T-cell (primary cell): ENCODE data around the gene C2orf92. TPM values are rescaled to one million over a fixed set of nuclear protein-coding genes. Genes with fewer than 3 reads are reported as not detected.

Experiments
- ATAC-seq, 4 experiments: fragments of 200-7000 bp in 3 of 4; fragments of 150-1000 bp in 1 of 4; cut with Tn5 transposase; replicated peaks in 1 of 4; 1 replicate in 3 of 4; 2 replicates in 1 of 4; pipeline ENCODE4 v1.10.0; 2021; ENCODE audit warnings: moderate library complexity in 3 of 4, mild to moderate bottlenecking in 2 of 4, moderate number of reproducible peaks in 1 of 4
- CTCF ChIA-PET, 2 donors: fragments of 300-600 bp; sonication (Branson Sonifier 250); formaldehyde crosslinking; loops; one replicate each; lab custom pipeline; 2022; ENCODE audit warnings: antibody characterized with exemption in 2 of 2; lab: Charles Lee
- POLR2A ChIA-PET, 2 donors: fragments of 300-600 bp; sonication (Branson Sonifier 250); formaldehyde crosslinking; loops; one replicate each; lab custom pipeline; 2022; ENCODE audit warnings: antibody characterized with exemption in 2 of 2; lab: Charles Lee
- DNase-seq, 35 experiments: peaks; one replicate each; pipeline versions ENCODE4 v3.0.0 to v3.0.0-alpha.2; 2013 to 2023
- H3K27ac ChIP-seq: one replicate; pipeline ENCODE4 v1.5.1; 2013; ENCODE audit warnings: low read length
- H3K27me3 ChIP-seq, 2 experiments: replicated peaks in 1 of 2; 1 replicate in 1 of 2; 2 replicates in 1 of 2; pipeline versions ENCODE4 v1.6.1 to v1.7.0; 2013; ENCODE audit warnings: low read length in 1 of 2, mixed read lengths in 1 of 2; ENCODE audit not compliant: control insufficient read depth in 2 of 2, insufficient read depth in 2 of 2; ENCODE audit errors: extremely low read depth in 1 of 2
- H3K36me3 ChIP-seq, 2 donors: 1 replicate in 1 of 2; 2 replicates in 1 of 2; pipeline versions ENCODE4 v1.6.1 to v1.7.0; 2013; ENCODE audit warnings: low read length in 1 of 2; ENCODE audit not compliant: control insufficient read depth in 2 of 2, insufficient read depth in 1 of 2; ENCODE audit errors: extremely low read depth in 1 of 2
- H3K4me1 ChIP-seq, 2 experiments: 1 replicate in 1 of 2; 2 replicates in 1 of 2; pipeline versions ENCODE4 v1.6.1 to v1.7.0; 2013; ENCODE audit warnings: low read length in 2 of 2, mixed read lengths in 1 of 2; ENCODE audit not compliant: insufficient read depth in 2 of 2, control insufficient read depth in 1 of 2; ENCODE audit errors: extremely low read depth in 1 of 2
- H3K4me3 ChIP-seq, 2 donors: 1 replicate in 1 of 2; 2 replicates in 1 of 2; pipeline versions ENCODE4 v1.5.1 to v1.7.0; 2013; ENCODE audit warnings: mild to moderate bottlenecking in 2 of 2, low read length in 1 of 2, moderate library complexity in 1 of 2; ENCODE audit not compliant: control insufficient read depth in 1 of 2; ENCODE audit errors: extremely low read depth in 1 of 2
- H3K9me3 ChIP-seq: 2 replicates; pipeline ENCODE4 v1.7.0; 2013
- H3K27ac Mint-ChIP-seq, 2 donors: one replicate each; pipeline ENCODE4 v1.8.0; 2020 to 2021; ENCODE audit warnings: mild to moderate bottlenecking in 2 of 2, mixed read lengths in 2 of 2
- H3K27me3 Mint-ChIP-seq, 2 donors: one replicate each; pipeline ENCODE4 v1.8.0; 2021 to 2022; ENCODE audit warnings: mixed read lengths in 2 of 2
- H3K36me3 Mint-ChIP-seq: one replicate; pipeline ENCODE4 v1.8.0; 2021; ENCODE audit warnings: mixed read lengths
- H3K4me1 Mint-ChIP-seq, 3 donors: one replicate each; pipeline ENCODE4 v1.8.0; 2020 to 2022; ENCODE audit warnings: mixed read lengths in 3 of 3, mild to moderate bottlenecking in 1 of 3
- H3K4me3 Mint-ChIP-seq, 3 donors: one replicate each; pipeline ENCODE4 v1.8.0; 2020 to 2022; ENCODE audit warnings: mild to moderate bottlenecking in 3 of 3, mixed read lengths in 3 of 3, moderate library complexity in 3 of 3
- H3K9me3 Mint-ChIP-seq, 3 donors: one replicate each; pipeline ENCODE4 v1.8.0; 2020 to 2022; ENCODE audit warnings: mixed read lengths in 3 of 3
- WGBS: methylation state at CpG from one replicate; pipeline ENCODE4 v1.1.5; 2013; ENCODE audit warnings: missing lambda C conversion rate; ENCODE audit not compliant: insufficient coverage; 5-methylcytosine and 5-hydroxymethylcytosine counted together
- total RNA-seq, 35 experiments: library from RNA in 6 of 35; stranded (reverse) in 6 of 35; fragments of 120-200 nt in 1 of 35; gene quantifications; one replicate each; pipeline versions ENCODE4 v1.2.1 to v1.2.4 and lab custom pipeline; 2013 to 2026

Gene C2orf92
- total RNA-seq, 5 donors from 2014 or later (not counting 1 experiment from before 2014, with no cell fraction given), result 15.3 to 24.1 (median 16.6) TPM

DNA sequence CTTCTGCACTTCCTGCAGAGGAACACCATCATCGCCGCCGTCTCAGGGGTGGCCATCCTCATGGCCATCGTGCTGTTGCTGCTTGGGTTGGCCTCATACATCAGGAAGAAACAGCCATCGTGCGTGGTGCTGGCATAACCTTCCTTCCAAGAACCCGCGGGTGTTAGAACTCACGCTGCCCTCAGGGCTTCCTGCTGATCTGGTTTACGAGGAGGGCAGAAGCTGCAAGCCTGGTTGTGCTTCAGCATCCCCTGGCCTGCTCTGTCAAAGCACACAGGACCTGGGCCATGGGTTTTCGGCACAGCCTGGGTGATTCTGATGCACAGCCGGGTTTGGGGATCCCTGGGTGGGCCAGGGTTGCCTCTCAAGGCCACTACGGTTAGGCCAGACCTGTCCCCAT lies 31.7 kb downstream of the C2orf92 start:
- 87% methylated on average over 13 of the region's 13 CpGs for WGBS
- CTCF ChIA-PET, result interaction anchor here (0.7 to 3.8 kb wide), 4 partner anchors 8 to 48 kb away, joined by 5 to 14 read pairs (median 9); no protein-coding TSS in a partner anchor
- no peak for DNase-seq

DNA sequence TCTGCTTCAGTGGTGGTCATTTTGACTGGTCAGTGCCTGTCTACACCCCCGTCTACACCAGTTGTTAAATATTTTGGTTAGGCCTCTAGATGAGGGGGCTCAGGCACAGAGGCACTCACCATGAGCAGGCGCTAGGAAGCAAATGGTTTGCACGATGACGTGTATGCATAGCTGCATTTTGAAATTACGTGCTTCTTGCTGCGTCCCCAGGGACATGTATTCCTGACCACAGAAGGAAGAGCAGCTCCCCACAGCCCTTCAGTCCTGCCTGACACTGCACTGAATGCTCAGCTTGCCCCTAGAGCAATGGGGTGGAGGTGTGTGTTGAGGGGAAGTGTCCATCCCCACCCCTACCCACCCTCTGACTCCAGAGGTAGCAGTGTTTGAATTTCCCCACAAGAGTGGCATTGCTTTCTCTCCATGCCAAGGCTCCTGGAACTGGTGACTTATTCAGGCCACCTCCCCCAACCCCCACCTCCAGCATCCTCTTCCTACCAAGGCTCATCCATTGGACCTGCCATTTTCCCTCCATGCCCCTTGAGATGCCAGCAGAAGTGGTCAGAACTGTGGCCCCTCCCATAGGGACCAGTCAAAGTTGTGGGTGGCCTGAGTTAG lies 32.4 kb downstream of the C2orf92 start:
- WGBS, result no CpG with 5 or more reads among the region's 6 CpGs
- CTCF ChIA-PET, result interaction anchor here in 1 of 2 donors (0.7 kb wide), 1 partner anchor 47 kb away, joined by 5 read pairs; no protein-coding TSS in a partner anchor
- H3K27me3 Mint-ChIP-seq, result no peaks in the 10 kb centered on the region

More for the DNA sequence above, 31.7 kb downstream of the C2orf92 start:
- POLR2A ChIA-PET, result no interaction called here
- no peak overlapping the region for H3K4me3 Mint-ChIP-seq
- no peak overlapping the region for H3K27ac Mint-ChIP-seq
- Histone ChIP-seq H3K9me3 (no peaks in the 10 kb centered on the region), H3K36me3 (no peaks in the 10 kb centered on the region), H3K4me1 (no peaks in the 10 kb centered on the region), H3K27me3 (no peaks in the 10 kb centered on the region), H3K4me3 (no peak overlapping the region), H3K27ac (no peak overlapping the region)
- peaks cover 9 to 11% (median 9%) of the 10 kb centered on the region in 3 donors for H3K4me1 Mint-ChIP-seq
- H3K27me3 Mint-ChIP-seq, result no peaks in the 10 kb centered on the region
- no peaks in the 10 kb centered on the region for H3K36me3 Mint-ChIP-seq
- H3K9me3 Mint-ChIP-seq, result no peaks in the 10 kb centered on the region
- ATAC-seq, result no peak

DNA sequence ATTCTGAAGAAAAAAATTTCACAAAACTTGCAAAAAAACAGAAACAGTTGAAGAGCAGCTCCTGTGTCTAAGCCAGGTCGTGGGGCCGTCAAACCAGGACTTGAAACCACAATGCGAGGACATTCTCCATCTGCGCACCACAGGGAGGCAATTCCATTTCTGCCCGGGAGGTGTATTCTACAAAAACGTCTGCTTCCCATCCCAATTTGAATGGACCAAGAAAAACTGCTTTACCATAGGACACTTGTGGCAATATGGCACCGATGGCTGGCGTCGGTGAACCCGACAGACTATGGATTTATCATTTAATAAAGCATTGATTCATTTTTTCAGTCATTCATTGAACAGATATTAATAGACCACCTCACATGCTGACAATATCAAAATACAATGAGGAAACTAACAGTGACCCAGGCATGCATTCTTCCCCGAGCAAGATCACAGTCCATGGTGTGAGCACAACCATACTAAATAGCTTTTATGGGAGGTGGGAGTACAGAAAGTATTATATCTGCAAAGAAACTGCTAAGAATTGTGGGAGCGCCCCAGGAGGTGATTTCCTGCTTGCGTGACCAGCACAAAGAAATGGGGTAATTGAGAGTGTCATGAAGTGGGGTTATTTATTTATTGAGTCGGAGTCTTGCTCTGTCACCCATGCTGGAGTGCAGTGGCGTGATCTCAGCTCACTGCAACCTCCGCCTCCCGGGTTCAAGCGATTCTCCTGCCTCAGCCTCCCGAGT lies 33.4 kb downstream of the C2orf92 start:
- no peak for ATAC-seq
- H3K27ac ChIP-seq, result no peak overlapping the region
- POLR2A ChIA-PET, result no interaction called here
- no peaks in the 10 kb centered on the region for H3K4me1 ChIP-seq
- Mint-ChIP-seq H3K9me3 (no peaks in the 10 kb centered on the region), H3K4me1 (peaks cover 4 to 6% (median 4%) of the 10 kb centered on the region in 3 donors), H3K27ac (no peak overlapping the region), H3K36me3 (no peaks in the 10 kb centered on the region), H3K4me3 (no peak overlapping the region), H3K27me3 (no peaks in the 10 kb centered on the region)
- DNase-seq, result no peak
- 91% methylated on average over 10 of the region's 19 CpGs for WGBS
- peaks cover 0 to 3% of the 10 kb centered on the region in 2 experiments for H3K27me3 ChIP-seq
- H3K9me3 ChIP-seq, result no peaks in the 10 kb centered on the region
- H3K36me3 ChIP-seq, result no peaks in the 10 kb centered on the region
- CTCF ChIA-PET, result interaction anchor here in 1 of 2 donors (0.6 kb wide), 1 partner anchor 43 kb away, joined by 3 read pairs; no protein-coding TSS in a partner anchor
- no peak overlapping the region for H3K4me3 ChIP-seq

More for the DNA sequence above, 32.4 kb downstream of the C2orf92 start:
- Histone ChIP-seq H3K36me3 (no peaks in the 10 kb centered on the region), H3K4me3 (no peak overlapping the region), H3K27ac (no peak overlapping the region), H3K27me3 (no peaks in the 10 kb centered on the region), H3K9me3 (no peaks in the 10 kb centered on the region), H3K4me1 (no peaks in the 10 kb centered on the region)
- ATAC-seq (no peak), DNase-seq (no peak)
- H3K4me1 Mint-ChIP-seq, result peaks cover 7 to 10% (median 7%) of the 10 kb centered on the region in 3 donors
- H3K36me3 Mint-ChIP-seq, result no peaks in the 10 kb centered on the region
- no peak overlapping the region for H3K27ac Mint-ChIP-seq
- H3K9me3 Mint-ChIP-seq, result no peaks in the 10 kb centered on the region
- H3K4me3 Mint-ChIP-seq, result no peak overlapping the region
- POLR2A ChIA-PET, result no interaction called here

DNA sequence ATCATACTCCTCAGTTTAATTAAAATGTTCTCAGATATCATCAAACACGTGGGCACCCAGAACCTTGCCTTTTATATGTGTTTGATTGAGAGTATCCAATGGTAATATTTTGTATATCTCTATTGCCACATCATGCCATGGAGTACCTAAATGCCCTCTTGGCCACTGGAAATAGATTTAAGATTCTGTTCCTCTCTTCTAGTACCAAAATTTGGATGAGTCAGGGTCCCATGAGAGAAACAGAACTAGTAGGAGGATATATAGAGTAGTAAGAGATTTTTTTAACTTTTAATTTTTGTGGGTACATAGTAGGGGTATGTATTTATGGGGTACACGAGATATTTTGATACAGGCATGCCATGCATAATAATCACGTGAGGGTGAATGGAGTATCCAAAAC lies 34.2 kb downstream of the C2orf92 start:
- no peaks in the 10 kb centered on the region for H3K9me3 ChIP-seq
- H3K27ac ChIP-seq, result no peak overlapping the region
- Mint-ChIP-seq H3K4me3 (no peak overlapping the region), H3K4me1 (peaks cover 4 to 6% (median 4%) of the 10 kb centered on the region in 3 donors), H3K27me3 (no peaks in the 10 kb centered on the region), H3K36me3 (no peaks in the 10 kb centered on the region), H3K9me3 (no peaks in the 10 kb centered on the region), H3K27ac (no peak overlapping the region)
- ChIA-PET CTCF (no interaction called here), POLR2A (no interaction called here)
- H3K4me1 ChIP-seq, result no peaks in the 10 kb centered on the region
- ATAC-seq (no peak), DNase-seq (no peak)
- peaks cover 0 to 11% of the 10 kb centered on the region in 2 experiments for H3K27me3 ChIP-seq
- H3K4me3 ChIP-seq, result no peak overlapping the region
- WGBS, result no CpG with 5 or more reads among the region's 3 CpGs
- no peaks in the 10 kb centered on the region for H3K36me3 ChIP-seq

DNA sequence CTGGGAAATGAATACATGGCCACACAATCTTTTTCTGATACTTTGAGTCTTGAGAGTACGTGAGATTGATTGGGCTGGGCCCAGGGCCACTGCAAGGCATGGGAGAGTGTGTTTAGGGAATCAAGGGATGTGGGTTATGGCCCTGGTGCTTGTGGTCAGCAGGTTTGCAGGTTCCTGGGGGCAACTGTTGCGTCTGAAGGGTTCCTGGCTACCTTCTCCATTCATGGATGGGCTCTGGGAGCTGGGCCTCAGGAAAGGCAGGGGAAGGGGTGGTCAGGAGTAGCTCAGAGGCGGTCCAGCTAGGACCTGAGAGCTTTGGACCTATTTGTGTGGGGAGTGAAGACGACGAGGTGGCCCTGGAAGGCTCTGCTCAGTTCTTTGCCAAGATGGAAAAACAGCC lies 35.5 kb downstream of the C2orf92 start:
- ChIA-PET POLR2A (interaction anchor here in 1 of 2 donors (0.7 kb wide), 1 partner anchor 13 kb away, joined by 9 read pairs; no protein-coding TSS in a partner anchor), CTCF (interaction anchor here in 1 of 2 donors (0.6 to 1.1 kb wide), 3 partner anchors 8 to 1436 kb away, joined by 3 read pairs; partner anchors contain the start of gene ZAP70)
- Histone ChIP-seq H3K36me3 (no peaks in the 10 kb centered on the region), H3K27ac (no peak overlapping the region), H3K9me3 (no peaks in the 10 kb centered on the region), H3K4me3 (no peak overlapping the region), H3K4me1 (peaks cover 0 to 5% of the 10 kb centered on the region in 2 experiments), H3K27me3 (peaks cover 0 to 12% of the 10 kb centered on the region in 2 experiments)
- H3K27ac Mint-ChIP-seq, result no peak overlapping the region
- H3K36me3 Mint-ChIP-seq, result no peaks in the 10 kb centered on the region
- no peak for DNase-seq
- H3K4me1 Mint-ChIP-seq, result peaks cover 7 to 11% (median 9%) of the 10 kb centered on the region in 3 donors
- ATAC-seq, result no peak
- 85% methylated on average over 2 of the region's 5 CpGs for WGBS
- H3K27me3 Mint-ChIP-seq, result no peaks in the 10 kb centered on the region
- H3K4me3 Mint-ChIP-seq, result no peak overlapping the region
- no peaks in the 10 kb centered on the region for H3K9me3 Mint-ChIP-seq

DNA sequence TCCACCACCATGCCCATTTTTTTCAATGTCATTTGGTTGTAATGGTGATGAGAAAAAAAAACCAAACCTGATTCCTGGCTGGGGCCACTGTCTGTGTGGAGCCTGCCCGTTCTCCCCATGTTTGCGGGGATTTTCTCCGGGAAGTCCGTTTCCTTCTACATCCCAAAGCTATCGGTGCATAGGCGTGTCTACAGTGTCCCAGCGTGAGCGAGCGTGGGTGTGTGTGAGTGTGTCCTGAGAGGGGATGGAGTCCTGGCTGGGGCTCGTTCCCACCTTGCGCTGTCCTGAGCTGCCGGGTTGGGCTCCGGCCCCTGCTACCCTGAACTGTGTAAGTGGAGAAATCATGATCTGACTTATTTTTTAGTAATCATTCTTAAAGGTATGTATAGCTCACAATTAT lies 36.6 kb downstream of the C2orf92 start:
- Mint-ChIP-seq H3K9me3 (no peaks in the 10 kb centered on the region), H3K36me3 (no peaks in the 10 kb centered on the region), H3K27me3 (no peaks in the 10 kb centered on the region), H3K4me1 (peaks cover 13 to 16% (median 14%) of the 10 kb centered on the region in 3 donors), H3K27ac (no peak overlapping the region), H3K4me3 (no peak overlapping the region)
- 80% methylated on average over 2 of the region's 13 CpGs for WGBS
- Histone ChIP-seq H3K36me3 (no peaks in the 10 kb centered on the region), H3K4me1 (peaks cover 5 to 16% of the 10 kb centered on the region in 2 experiments), H3K4me3 (no peak overlapping the region), H3K9me3 (no peaks in the 10 kb centered on the region), H3K27ac (no peak overlapping the region), H3K27me3 (peaks cover 0 to 12% of the 10 kb centered on the region in 2 experiments)
- no peak for ATAC-seq
- ChIA-PET POLR2A (no interaction called here), CTCF (interaction anchor here (0.9 to 1.7 kb wide), 2 partner anchors 8 to 115 kb away, joined by 3 to 4 read pairs; no protein-coding TSS in a partner anchor)
- DNase-seq, result no peak
